H1 (cell line): ENCODE measurements around the gene TSPAN5. TPM values are rescaled to one million over a fixed set of nuclear protein-coding genes. Genes with fewer than 3 reads are reported as not detected.

Experiments
- CTCF ChIA-PET: fragments of 300-600 bp; sonication (Branson Sonifier 250); formaldehyde crosslinking; loops from one replicate; lab custom pipeline; 2021; ENCODE audit not compliant: partially characterized antibody; lab: Charles Lee
- POLR2A ChIA-PET: fragments of 300-600 bp; sonication (Branson Sonifier 250); formaldehyde crosslinking; loops from one replicate; lab custom pipeline; 2021; ENCODE audit warnings: inconsistent platforms; ENCODE audit not compliant: partially characterized antibody; lab: Charles Lee
- DNase-seq, 2 experiments: peaks; one replicate each; pipeline versions ENCODE4 v3.0.0 to v3.0.0-alpha.2; 2010 to 2022; ENCODE audit warnings: low spot score in 2 of 2, low read depth in 1 of 2, mixed read lengths in 1 of 2
- FAIRE-seq: peaks from 2 replicates; lab custom pipeline; 2011; peaks lifted over from hg19 to GRCh38; lab: Jason Lieb, UNC
- H2AFZ ChIP-seq: 2 replicates; pipeline ENCODE4 v1.8.1; 2012; ENCODE audit warnings: low read length, inconsistent platforms
- H2AK5ac ChIP-seq: 2 replicates; pipeline ENCODE4 v1.6.1; 2013; ENCODE audit warnings: low read depth, low read length
- H2BK120ac ChIP-seq: replicated peaks from 2 replicates; pipeline ENCODE3; 2013; ENCODE audit warnings: low read depth, low read length, inconsistent platforms
- H2BK12ac ChIP-seq: 2 replicates; pipeline ENCODE4 v1.6.1; 2013; ENCODE audit warnings: low read depth, low read length
- H2BK15ac ChIP-seq: 2 replicates; pipeline ENCODE4 v1.6.1; 2013; ENCODE audit warnings: low read length
- H2BK20ac ChIP-seq: 2 replicates; pipeline ENCODE4 v1.6.1; 2013; ENCODE audit warnings: low read length
- H2BK5ac ChIP-seq: 2 replicates; pipeline ENCODE4 v1.6.1; 2013; ENCODE audit warnings: low read depth, low read length
- H3K14ac ChIP-seq: 2 replicates; pipeline ENCODE4 v1.6.1; 2013; ENCODE audit warnings: inconsistent platforms; ENCODE audit not compliant: insufficient read length
- H3K18ac ChIP-seq: 2 replicates; pipeline ENCODE4 v1.6.1; 2013; ENCODE audit warnings: low read length; ENCODE audit errors: extremely low read depth
- H3K23ac ChIP-seq: 2 replicates; pipeline ENCODE4 v1.6.1; 2013; ENCODE audit warnings: inconsistent platforms; ENCODE audit not compliant: insufficient read length
- H3K23me2 ChIP-seq: 2 replicates; pipeline ENCODE4 v1.6.1; 2013; ENCODE audit warnings: low read depth, low read length
- H3K27ac ChIP-seq: 2 replicates; pipeline ENCODE4 v1.6.1; 2011; ENCODE audit warnings: low read depth, low read length, inconsistent platforms
- H3K27me3 ChIP-seq, 4 experiments: replicated peaks in 1 of 4; 1 replicate in 1 of 4; 2 replicates in 3 of 4; pipeline versions ENCODE4 v1.6.1 to v1.8.1; 2011 to 2013; ENCODE audit warnings: low read length in 3 of 4, mild to moderate bottlenecking in 3 of 4, inconsistent platforms in 2 of 4, mixed read lengths in 2 of 4, moderate library complexity in 1 of 4; ENCODE audit not compliant: control insufficient read depth in 3 of 4, insufficient read depth in 3 of 4; ENCODE audit errors: extremely low read depth in 1 of 4
- H3K36me3 ChIP-seq, 4 experiments: 2 replicates each; pipeline versions ENCODE4 v1.6.1 to v1.8.1; 2011 to 2013; ENCODE audit warnings: mild to moderate bottlenecking in 4 of 4, low read length in 3 of 4, moderate library complexity in 2 of 4, control low read depth in 1 of 4, inconsistent platforms in 1 of 4; ENCODE audit not compliant: insufficient read depth in 4 of 4, control insufficient read depth in 2 of 4
- H3K4ac ChIP-seq: replicated peaks from 2 replicates; pipeline ENCODE3; 2013; ENCODE audit warnings: low read length, low read depth, mixed read lengths, inconsistent platforms; ENCODE audit not compliant: insufficient read length
- H3K4me1 ChIP-seq, 4 experiments: replicated peaks in 1 of 4; 1 replicate in 1 of 4; 2 replicates in 3 of 4; pipeline versions ENCODE4 v1.6.1 to v1.8.1; 2011 to 2013; ENCODE audit warnings: low read length in 3 of 4, inconsistent platforms in 2 of 4, mixed read lengths in 1 of 4; ENCODE audit not compliant: insufficient read depth in 4 of 4, control insufficient read depth in 3 of 4
- H3K4me2 ChIP-seq, 2 experiments: 2 replicates each; pipeline versions ENCODE4 v1.6.1 to v1.8.1; 2011 to 2013; ENCODE audit warnings: low read depth in 2 of 2, low read length in 2 of 2, control low read depth in 1 of 2, inconsistent platforms in 1 of 2, mild to moderate bottlenecking in 1 of 2; ENCODE audit not compliant: insufficient read depth in 1 of 2
- H3K4me3 ChIP-seq, 4 experiments: fragments of 200-600, 300-600 bp in 1 of 4; sonication (generic), shearing (Covaris generic), sonication (Bioruptor Twin) in 1 of 4; 2 replicates each; pipeline versions ENCODE4 v1.5.1 to v1.8.1; 2011 to 2016; ENCODE audit warnings: low read length in 4 of 4, low read depth in 3 of 4, control low read depth in 2 of 4, inconsistent platforms in 2 of 4, mild to moderate bottlenecking in 2 of 4, mixed read lengths in 1 of 4, moderate library complexity in 1 of 4; ENCODE audit not compliant: insufficient read depth in 2 of 4; ENCODE audit errors: extremely low read depth in 1 of 4
- H3K56ac ChIP-seq: replicated peaks from 2 replicates; pipeline ENCODE3; 2013; ENCODE audit warnings: low read depth, mild to moderate bottlenecking, mixed read lengths, low read length, inconsistent platforms; ENCODE audit not compliant: insufficient read length
- H3K79me1 ChIP-seq: 2 replicates; pipeline ENCODE4 v1.6.1; 2013; ENCODE audit warnings: low read depth, low read length, control low read depth
- H3K79me2 ChIP-seq, 2 experiments: 2 replicates each; pipeline versions ENCODE4 v1.6.1 to v1.8.1; 2012 to 2013; ENCODE audit warnings: low read length in 2 of 2, mild to moderate bottlenecking in 2 of 2, inconsistent platforms in 1 of 2; ENCODE audit not compliant: insufficient read depth in 2 of 2, control insufficient read depth in 1 of 2
- H3K9ac ChIP-seq, 4 experiments: replicated peaks in 1 of 4; 1 replicate in 1 of 4; 2 replicates in 3 of 4; pipeline versions ENCODE4 v1.6.1 to v1.8.1; 2011 to 2013; ENCODE audit warnings: low read depth in 3 of 4, low read length in 3 of 4, control low read depth in 2 of 4, mild to moderate bottlenecking in 2 of 4, moderate library complexity in 2 of 4, inconsistent platforms in 1 of 4; ENCODE audit errors: extremely low read depth in 1 of 4
- H3K9me3 ChIP-seq, 2 experiments: 2 replicates each; pipeline versions ENCODE4 v1.6.1 to v1.8.1; 2012 to 2013; ENCODE audit warnings: mild to moderate bottlenecking in 2 of 2, moderate library complexity in 2 of 2, control low read depth in 1 of 2, inconsistent platforms in 1 of 2, low read depth in 1 of 2, low read length in 1 of 2, mixed read lengths in 1 of 2; ENCODE audit not compliant: insufficient read depth in 2 of 2
- H4K20me1 ChIP-seq, 2 experiments: replicated peaks in 1 of 2; 2 replicates each; pipeline versions ENCODE3 to v1.8.1; 2011 to 2013; ENCODE audit warnings: inconsistent platforms in 2 of 2, low read length in 2 of 2, mild to moderate bottlenecking in 1 of 2; ENCODE audit not compliant: insufficient read depth in 2 of 2, control insufficient read depth in 1 of 2
- H4K5ac ChIP-seq: 2 replicates; pipeline ENCODE4 v1.6.1; 2013; ENCODE audit warnings: low read length, low read depth, mixed read lengths, inconsistent platforms; ENCODE audit not compliant: insufficient read length
- H4K8ac ChIP-seq: 2 replicates; pipeline ENCODE4 v1.8.0; 2013; ENCODE audit warnings: mild to moderate bottlenecking, moderate library complexity, low read length, inconsistent platforms; ENCODE audit not compliant: insufficient read depth; ENCODE audit errors: extremely low read depth
- H4K91ac ChIP-seq: replicated peaks from 2 replicates; pipeline ENCODE3; 2013; ENCODE audit warnings: low read length, mixed read lengths, inconsistent platforms; ENCODE audit not compliant: insufficient read length
- GABPA ChIP-seq: IDR thresholded peaks from 2 replicates; pipeline ENCODE4 v1.6.1; 2011; ENCODE audit warnings: mild to moderate bottlenecking, low read length, moderate library complexity, borderline replicate concordance; ENCODE audit not compliant: insufficient read depth
- GTF2F1 ChIP-seq: IDR thresholded peaks from 2 replicates; pipeline ENCODE4 v1.6.1; 2012; ENCODE audit warnings: low read depth, low read length, improper control_type of control experiment, borderline replicate concordance
- HDAC2 ChIP-seq, 2 experiments: fragments of 300-600 bp in 1 of 2; sonication (generic) in 1 of 2; IDR thresholded peaks; 2 replicates each; pipeline ENCODE4 v1.6.1; 2011 to 2012; ENCODE audit warnings: low read depth in 2 of 2, low read length in 2 of 2, mild to moderate bottlenecking in 2 of 2, moderate library complexity in 2 of 2, borderline replicate concordance in 1 of 2, inconsistent platforms in 1 of 2
- JUN ChIP-seq: IDR thresholded peaks from 2 replicates; pipeline ENCODE4 v1.6.1; 2011; ENCODE audit warnings: low read depth, mild to moderate bottlenecking, improper control_type of control experiment, low read length
- KDM1A ChIP-seq: fragments of 200-600, 300-600 bp; sonication (generic); IDR thresholded peaks from 2 replicates; pipeline ENCODE4 v1.7.1; 2016; ENCODE audit warnings: mild to moderate bottlenecking, low read length, borderline replicate concordance
- POLR2A ChIP-seq, 2 experiments: IDR thresholded peaks; 1 replicate in 1 of 2; 2 replicates in 1 of 2; pipeline ENCODE4 v1.6.1; 2011; ENCODE audit warnings: low read depth in 2 of 2, low read length in 2 of 2, mild to moderate bottlenecking in 2 of 2; ENCODE audit errors: control extremely low read depth in 1 of 2
- POU5F1 ChIP-seq: IDR thresholded peaks from 2 replicates; pipeline ENCODE4 v1.6.1; 2011; ENCODE audit warnings: low read depth, mild to moderate bottlenecking, low read length, moderate library complexity
- RBBP5 ChIP-seq: IDR thresholded peaks from 2 replicates; pipeline ENCODE4 v1.7.1; 2012; ENCODE audit warnings: low read depth, mild to moderate bottlenecking, inconsistent platforms, low read length, moderate library complexity, borderline replicate concordance
- SAP30 ChIP-seq: fragments of 300-600 bp; sonication (generic); IDR thresholded peaks from 2 replicates; pipeline ENCODE4 v1.7.1; 2012; ENCODE audit warnings: low read length, moderate library complexity, mild to moderate bottlenecking, inconsistent platforms; ENCODE audit not compliant: insufficient read depth, insufficient replicate concordance
- WGBS, 2 experiments: shearing (Covaris generic) in 1 of 2; methylation state at CpG; one replicate each; pipeline versions ENCODE4 v1.1.6 to v1.1.7; 2013 to 2015; ENCODE audit warnings: low lambda C conversion rate in 2 of 2, mixed read lengths in 2 of 2, inconsistent platforms in 1 of 2, low coverage in 1 of 2, missing lambda C conversion rate in 1 of 2; ENCODE audit not compliant: insufficient replicate concordance in 2 of 2, insufficient coverage in 1 of 2, insufficient read length in 1 of 2; ENCODE audit errors: extremely low coverage in 1 of 2, missing lambda C conversion rate in 1 of 2; 5-methylcytosine and 5-hydroxymethylcytosine counted together
- polyA plus RNA-seq, 7 experiments: library from polyadenylated mRNA; depleted of rRNA in 3 of 7; stranded (reverse) in 5 of 7; unstranded in 2 of 7; fragments of >200 nt in 5 of 7; fragments of 200-250 nt in 2 of 7; gene quantifications; 1 replicate in 5 of 7; 2 replicates in 1 of 7; 4 replicates in 1 of 7; pipeline versions ENCODE4 v1.2.1 to v1.2.3, GENCODE V29; 2011 to 2013; ENCODE audit warnings: missing spikeins in 2 of 7, mixed read lengths in 2 of 7
- total RNA-seq: library from RNA; stranded (reverse); fragmentation: NEBNext Ultra II Directional; extraction: Animal tissue kit (Norgen Biotek cat#: 25700); gene quantifications from 2 replicates; pipeline ENCODE4 v1.2.1, GENCODE V29; 2021
- TF ChIP-seq, protein P1 (sequence below): IDR thresholded peaks from 2 replicates; pipeline ENCODE4 v1.6.1; 2011; ENCODE audit warnings: low read length, improper control_type of control experiment

Gene TSPAN5
- total and polyA plus RNA-seq, 2 of the 8 experiments (the other 6 are each of a cell fraction or from before 2014, with no cell fraction given) = 17.6 to 21.2 TPM

DNA sequence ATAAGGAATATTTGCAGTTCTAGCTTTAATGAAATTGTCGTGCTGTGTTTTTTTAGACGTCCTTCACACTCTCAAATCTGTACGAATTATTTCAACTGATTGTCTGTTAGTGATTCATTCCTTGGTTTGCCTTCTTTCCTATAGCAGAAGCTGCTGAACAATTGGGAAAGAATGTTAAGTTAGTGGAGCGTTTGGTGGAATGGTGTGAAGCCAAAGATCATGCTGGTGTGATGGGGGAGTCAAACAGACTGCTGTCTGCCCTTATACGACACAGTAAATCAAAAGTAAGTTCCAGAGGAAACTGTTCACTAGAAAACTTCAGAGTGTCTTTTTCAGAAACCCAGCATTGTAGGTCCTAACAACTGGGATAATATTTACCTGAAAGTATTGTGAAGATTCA lies 237.3 kb downstream of the TSPAN5 start:
- H3K18ac ChIP-seq = no peak overlapping the region
- H3K56ac ChIP-seq = no peak overlapping the region
- FAIRE-seq = no peak
- H4K91ac ChIP-seq = no peak overlapping the region
- H2BK120ac ChIP-seq = no peak overlapping the region
- no peak overlapping the region for H2BK5ac ChIP-seq
- H3K79me1 ChIP-seq = no peaks in the 10 kb centered on the region
- ChIA-PET POLR2A (no interaction called here), CTCF (interaction anchor here (1.0 kb wide), 1 partner anchor 635 kb away, joined by 4 read pairs; no protein-coding TSS in a partner anchor)
- 92% methylated on average over 5 of the region's 5 CpGs; no CpG with 5 or more reads in 1 of the 2 experiments for WGBS, 2 experiments
- H2BK20ac ChIP-seq = no peak overlapping the region
- no peak overlapping the region for H2AK5ac ChIP-seq
- H3K27me3 ChIP-seq = no peaks in the 10 kb centered on the region
- H3K9me3 ChIP-seq = no peaks in the 10 kb centered on the region
- no peak overlapping the region for H4K5ac ChIP-seq
- no peak overlapping the region for H2BK15ac ChIP-seq
- no peaks in the 10 kb centered on the region for H3K79me2 ChIP-seq
- H3K4me2 ChIP-seq = no peak overlapping the region
- no peaks in the 10 kb centered on the region for H3K23me2 ChIP-seq
- no peak overlapping the region for H4K8ac ChIP-seq
- no peak for DNase-seq
- H3K27ac ChIP-seq = no peak overlapping the region
- H3K14ac ChIP-seq = no peak overlapping the region
- peaks cover 0 to 6% (median 1%) of the 10 kb centered on the region in 4 experiments; a peak in 3 of 8 replicates for H3K36me3 ChIP-seq
- no peak overlapping the region for H2AFZ ChIP-seq
- no peaks in the 10 kb centered on the region for H4K20me1 ChIP-seq
- H3K4me1 ChIP-seq = no peaks in the 10 kb centered on the region
- no peak overlapping the region for H3K9ac ChIP-seq
- no peak overlapping the region for H3K23ac ChIP-seq
- H3K4ac ChIP-seq = no peak overlapping the region
- H2BK12ac ChIP-seq = no peak overlapping the region
- H3K4me3 ChIP-seq = no peak overlapping the region
- TF ChIP-seq POU5F1 (no peak), GTF2F1 (no peak), SAP30 (no peak), POLR2A (IDR thresholded peaks at IDR 0.05; ENCODE audit: control extremely low read depth in 1 of 2, low read depth in 2 of 2, low read length in 2 of 2) (no peak), HDAC2 (IDR thresholded peaks at IDR 0.05; ENCODE audit: borderline replicate concordance in 1 of 2, low read depth in 2 of 2, low read length in 2 of 2) (no peak), GABPA (no peak), JUN (no peak), RBBP5 (no peak), KDM1A (no peak)
- TF ChIP-seq, protein P1, sequence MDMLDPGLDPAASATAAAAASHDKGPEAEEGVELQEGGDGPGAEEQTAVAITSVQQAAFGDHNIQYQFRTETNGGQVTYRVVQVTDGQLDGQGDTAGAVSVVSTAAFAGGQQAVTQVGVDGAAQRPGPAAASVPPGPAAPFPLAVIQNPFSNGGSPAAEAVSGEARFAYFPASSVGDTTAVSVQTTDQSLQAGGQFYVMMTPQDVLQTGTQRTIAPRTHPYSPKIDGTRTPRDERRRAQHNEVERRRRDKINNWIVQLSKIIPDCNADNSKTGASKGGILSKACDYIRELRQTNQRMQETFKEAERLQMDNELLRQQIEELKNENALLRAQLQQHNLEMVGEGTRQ = no peak
